Lower leg skin (tissue), 3 donors: ENCODE data around the gene KLF2.

ENCODE experiments used
- POLR2A ChIP-seq, 2 donors: fragments of 450-650 bp; IDR thresholded peaks; one replicate each; pipeline ENCODE4 v1.6.1; 2016 to 2017; ENCODE audit warnings: antibody characterized with exemption in 2 of 2, mild to moderate bottlenecking in 1 of 2, moderate library complexity in 1 of 2
- TF ChIP-seq, protein P1 (sequence below), 3 donors: fragments of 450-650 bp; IDR thresholded peaks; one replicate each; pipeline ENCODE4 v1.5.1; 2016; ENCODE audit warnings: antibody characterized with exemption in 3 of 3, mild to moderate bottlenecking in 3 of 3, moderate library complexity in 2 of 3

DNA sequence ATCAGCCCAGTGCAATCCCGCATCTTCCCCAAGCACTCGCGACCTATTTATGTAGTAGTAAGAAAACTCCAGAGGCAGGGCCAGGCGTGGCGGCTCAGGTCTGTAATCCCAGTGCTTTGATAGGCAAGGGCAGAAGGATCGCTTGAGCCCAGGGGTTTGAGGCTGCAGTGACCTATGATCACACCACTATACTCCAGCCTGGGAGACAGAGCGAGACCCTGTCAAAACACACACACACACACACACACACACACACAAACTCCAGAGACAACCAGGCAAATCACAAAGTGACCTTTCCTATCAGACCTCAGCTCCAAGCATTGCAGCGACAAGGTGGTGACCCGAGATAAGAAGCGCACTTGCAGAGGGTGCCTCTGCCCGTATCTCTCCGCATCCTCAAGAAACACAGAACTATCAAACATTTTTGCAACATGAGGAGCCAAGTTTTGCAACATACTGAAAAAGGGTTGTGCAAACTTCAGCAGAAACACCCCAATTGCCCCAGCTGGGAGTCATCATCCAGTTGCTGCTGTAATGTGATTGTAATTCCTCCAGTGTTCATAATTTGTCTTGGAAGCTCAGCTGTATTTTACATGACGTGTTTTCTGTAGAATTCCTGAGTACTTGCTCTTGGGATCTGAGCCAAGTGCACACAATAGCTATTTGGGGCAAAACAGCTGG is 8.7 kb upstream of the KLF2 start:
- TF ChIP-seq, protein P1, sequence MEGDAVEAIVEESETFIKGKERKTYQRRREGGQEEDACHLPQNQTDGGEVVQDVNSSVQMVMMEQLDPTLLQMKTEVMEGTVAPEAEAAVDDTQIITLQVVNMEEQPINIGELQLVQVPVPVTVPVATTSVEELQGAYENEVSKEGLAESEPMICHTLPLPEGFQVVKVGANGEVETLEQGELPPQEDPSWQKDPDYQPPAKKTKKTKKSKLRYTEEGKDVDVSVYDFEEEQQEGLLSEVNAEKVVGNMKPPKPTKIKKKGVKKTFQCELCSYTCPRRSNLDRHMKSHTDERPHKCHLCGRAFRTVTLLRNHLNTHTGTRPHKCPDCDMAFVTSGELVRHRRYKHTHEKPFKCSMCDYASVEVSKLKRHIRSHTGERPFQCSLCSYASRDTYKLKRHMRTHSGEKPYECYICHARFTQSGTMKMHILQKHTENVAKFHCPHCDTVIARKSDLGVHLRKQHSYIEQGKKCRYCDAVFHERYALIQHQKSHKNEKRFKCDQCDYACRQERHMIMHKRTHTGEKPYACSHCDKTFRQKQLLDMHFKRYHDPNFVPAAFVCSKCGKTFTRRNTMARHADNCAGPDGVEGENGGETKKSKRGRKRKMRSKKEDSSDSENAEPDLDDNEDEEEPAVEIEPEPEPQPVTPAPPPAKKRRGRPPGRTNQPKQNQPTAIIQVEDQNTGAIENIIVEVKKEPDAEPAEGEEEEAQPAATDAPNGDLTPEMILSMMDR (IDR thresholded peaks at IDR 0.05), result no peak
- TF ChIP-seq POLR2A (IDR thresholded peaks at IDR 0.05), result no peak
